ENCODE measurements around the gene DOK3.

Gene DOK3

DNA sequence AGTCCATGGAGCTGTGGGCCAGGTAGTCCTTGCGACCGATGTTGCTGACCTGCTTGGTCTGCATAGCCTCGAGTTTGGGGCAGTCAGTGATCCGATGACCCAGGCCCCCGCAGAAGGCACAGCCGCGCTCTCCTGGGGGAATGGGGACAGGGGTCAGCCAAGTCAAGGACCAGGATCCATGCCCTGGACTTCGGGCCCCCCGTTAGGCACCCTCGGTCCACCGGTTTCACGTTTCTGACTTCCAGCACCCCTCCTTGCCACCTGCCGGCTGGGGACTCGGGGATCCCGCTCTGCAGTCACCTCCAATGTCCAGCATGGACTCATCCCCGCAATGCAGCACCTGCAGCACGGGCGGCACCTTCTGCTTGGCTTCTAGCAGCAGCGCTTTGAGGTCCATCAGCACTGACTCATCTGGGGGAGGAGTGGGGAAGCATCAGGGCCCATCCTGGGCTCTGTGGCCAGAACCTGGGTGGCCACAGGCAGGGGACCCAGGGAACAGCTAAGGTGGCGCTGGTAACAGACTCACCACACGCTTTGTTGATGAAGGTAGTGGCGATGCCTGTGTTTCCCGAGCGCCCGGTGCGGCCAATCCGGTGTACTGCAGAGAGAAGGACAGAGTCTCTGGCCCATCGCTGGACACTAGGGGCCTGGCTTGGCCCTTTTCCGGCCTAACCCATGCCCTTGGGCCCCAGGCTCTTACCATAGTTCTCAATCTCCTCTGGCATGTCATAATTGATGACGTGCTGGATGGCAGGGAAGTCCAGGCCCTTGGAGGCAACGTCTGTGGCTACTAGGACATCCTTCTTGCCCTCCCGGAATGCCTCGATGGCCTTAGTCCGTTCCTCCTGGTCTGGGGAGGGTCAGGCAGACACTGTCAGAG lies 2.4 kb upstream of the DOK3 start:
- ChIA-PET POLR2A (interaction anchor here (0.5 kb wide), 1 partner anchor 15 kb away, joined by 4 read pairs; the partner anchor contains the start of gene PDLIM7), CTCF (interaction anchor here (1.5 to 12.3 kb wide), 5 partner anchors 9 to 108 kb away, joined by 3 to 115 read pairs (median 27); partner anchors contain the start of gene PDLIM7)
- TF ChIP-seq CTCF (IDR thresholded peaks at IDR 0.05; ENCODE audit: control extremely low read depth, extremely low read depth, low read depth, missing control alignments) = no peak
- DNase-seq (ENCODE audit: extremely low spot score) = no peak

DNA sequence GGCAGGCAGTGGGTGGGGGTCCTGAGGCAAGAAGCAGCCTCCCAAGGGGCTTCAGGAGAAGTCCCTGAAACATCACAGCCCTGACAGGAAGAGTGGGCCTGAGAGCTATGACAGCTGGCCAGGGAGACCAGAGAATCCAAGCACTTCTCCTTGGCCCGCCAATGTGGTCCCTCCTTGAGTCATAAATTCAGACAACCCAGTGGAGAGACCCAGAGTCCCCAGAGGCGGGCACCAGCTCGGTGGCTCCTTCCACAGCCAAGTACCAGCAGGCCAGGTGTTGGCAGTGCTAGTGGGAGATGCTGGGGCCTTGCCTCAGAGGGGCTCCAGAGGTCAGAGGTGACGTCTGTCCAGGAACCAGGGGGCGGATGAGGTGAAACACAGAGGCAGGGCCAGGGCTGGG lies 1.6 kb upstream of the DOK3 start:
- TF ChIP-seq CTCF (IDR thresholded peaks at IDR 0.05; ENCODE audit: control extremely low read depth, extremely low read depth, low read depth, missing control alignments) = no peak
- POLR2A ChIA-PET = no interaction called here
- DNase-seq (ENCODE audit: extremely low spot score) = no peak
- CTCF ChIA-PET = interaction anchor here (1.5 to 12.3 kb wide), 5 partner anchors 10 to 107 kb away, joined by 3 to 115 read pairs (median 27); partner anchors contain the start of gene PDLIM7

- CTCF ChIA-PET = interaction anchor here (1.0 to 12.3 kb wide), 7 partner anchors 11 to 107 kb away, joined by 3 to 115 read pairs (median 5); partner anchors contain the start of gene PDLIM7
- POLR2A ChIA-PET = interaction anchor here (1.0 to 3.1 kb wide), 2 partner anchors 14 to 84 kb away, joined by 4 to 17 read pairs; partner anchors contain the start of genes GRK6 and PDLIM7
- TF ChIP-seq CTCF (IDR thresholded peaks at IDR 0.05; ENCODE audit: control extremely low read depth, extremely low read depth, low read depth, missing control alignments) = no peak
- DNase-seq (ENCODE audit: extremely low spot score) = no peak
These were observed 984 bp upstream of the DOK3 start for GRCh38 chr5:177510567-177511053.

DNA sequence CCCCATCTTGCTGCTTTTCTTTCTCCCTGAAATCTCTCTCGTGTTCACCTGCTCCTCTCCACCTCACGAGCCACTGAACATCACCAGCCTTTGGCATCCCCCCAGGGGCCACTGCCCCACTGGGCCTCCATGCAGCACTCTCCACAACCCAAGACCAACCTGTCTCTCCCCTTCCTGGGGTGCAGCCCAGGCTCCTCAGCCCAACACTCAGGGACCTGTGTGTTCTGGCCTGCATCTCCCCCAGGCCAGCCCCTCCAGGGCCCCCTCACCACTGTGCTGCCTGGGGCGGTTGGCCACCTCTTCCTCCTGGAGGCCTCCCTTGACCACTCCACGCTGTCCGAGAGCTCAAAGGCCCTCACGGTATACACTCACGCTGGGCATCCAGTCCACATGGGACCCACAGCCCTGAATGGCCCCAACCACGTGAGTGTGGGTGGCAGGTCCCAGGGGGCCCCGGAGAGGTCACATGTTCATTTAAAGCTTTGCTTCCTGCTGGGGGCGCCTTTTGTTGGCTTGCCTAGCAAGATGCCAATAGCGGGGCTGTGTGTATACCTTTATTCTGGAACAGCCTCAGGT lies 453 bp upstream of the DOK3 start:
- TF ChIP-seq CTCF (IDR thresholded peaks at IDR 0.05; ENCODE audit: control extremely low read depth, extremely low read depth, low read depth, missing control alignments) = no peak
- CTCF ChIA-PET = interaction anchor here (1.0 to 12.3 kb wide), 8 partner anchors 11 to 194 kb away, joined by 3 to 115 read pairs (median 4); partner anchors contain the start of gene PDLIM7
- POLR2A ChIA-PET = interaction anchor here (0.6 to 3.1 kb wide), 7 partner anchors 13 to 1008 kb away, joined by 3 to 17 read pairs (median 3); partner anchors contain the start of genes GRK6 and PDLIM7
- peak; percentile 75 for DNase-seq (ENCODE audit: extremely low spot score)

DNA sequence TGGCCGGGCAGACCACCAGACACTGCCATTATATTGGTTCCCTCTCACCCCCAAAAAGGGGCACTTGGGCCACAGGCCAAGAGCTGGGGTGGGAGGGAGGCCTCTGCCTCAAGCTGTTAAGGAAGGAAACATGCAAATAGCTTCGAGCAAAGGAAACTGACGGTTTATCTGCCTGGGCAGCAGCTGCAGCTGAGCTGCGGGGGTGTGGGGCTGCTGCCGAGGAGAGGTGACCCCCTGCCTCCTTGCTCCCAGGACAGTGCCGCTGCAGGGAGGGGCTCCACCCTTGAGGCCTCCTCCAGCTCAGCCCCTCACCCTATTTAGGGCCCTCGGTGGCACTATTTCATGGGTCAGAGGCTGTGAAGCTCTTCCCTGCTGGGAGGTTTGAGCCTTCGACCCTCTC lies 789 bp downstream of the DOK3 start:
- no peak for TF ChIP-seq CTCF (IDR thresholded peaks at IDR 0.05; ENCODE audit: control extremely low read depth, extremely low read depth, low read depth, missing control alignments)
- CTCF ChIA-PET = interaction anchor here (0.8 to 12.3 kb wide), 13 partner anchors 10 to 199 kb away, joined by 3 to 115 read pairs (median 3); partner anchors contain the start of gene PDLIM7
- DNase-seq (ENCODE audit: extremely low spot score) = peak; percentile 66
- POLR2A ChIA-PET = interaction anchor here (0.7 to 3.1 kb wide), 4 partner anchors 12 to 196 kb away, joined by 3 to 17 read pairs (median 3); partner anchors contain the start of gene PDLIM7

- TF ChIP-seq CTCF (IDR thresholded peaks at IDR 0.05; ENCODE audit: control extremely low read depth, extremely low read depth, low read depth, missing control alignments) = no peak
- ChIA-PET CTCF (interaction anchor here (0.8 to 12.3 kb wide), 9 partner anchors 9 to 119 kb away, joined by 3 to 115 read pairs (median 4); partner anchors contain the start of gene PDLIM7), POLR2A (interaction anchor here (0.5 to 3.1 kb wide), 3 partner anchors 11 to 42 kb away, joined by 3 to 17 read pairs (median 3); partner anchors contain the start of gene PDLIM7)
- DNase-seq (ENCODE audit: extremely low spot score) = no peak
These were observed 1.4 kb downstream of the DOK3 start for GRCh38 chr5:177508221-177508611.
